Neuronal stem cell (in vitro differentiated cells): ENCODE measurements around the gene ABI2.

Source experiments
- DNase-seq: peaks from one replicate; pipeline ENCODE4 v3.0.0-alpha.2; 2013; ENCODE audit warnings: low spot score
- H2AFZ ChIP-seq: one replicate; pipeline ENCODE4 v1.6.1; 2013; ENCODE audit warnings: mild to moderate bottlenecking, low read length, inconsistent platforms
- H2AK5ac ChIP-seq: 2 replicates; pipeline ENCODE4 v1.6.1; 2013; ENCODE audit warnings: low read depth, mild to moderate bottlenecking, inconsistent platforms, low read length, moderate library complexity, mixed read lengths
- H2BK120ac ChIP-seq: 2 replicates; pipeline ENCODE4 v1.6.1; 2013; ENCODE audit warnings: low read depth, mild to moderate bottlenecking, inconsistent platforms, low read length, moderate library complexity, mixed read lengths
- H2BK12ac ChIP-seq: one replicate; pipeline ENCODE4 v1.6.1; 2013; ENCODE audit warnings: low read length, inconsistent platforms
- H2BK15ac ChIP-seq: 2 replicates; pipeline ENCODE4 v1.6.1; 2013; ENCODE audit warnings: mild to moderate bottlenecking, low read length, inconsistent platforms, mixed read lengths
- H2BK5ac ChIP-seq: one replicate; pipeline ENCODE4 v1.6.1; 2013; ENCODE audit warnings: inconsistent platforms, mild to moderate bottlenecking, low read length, moderate library complexity
- H3K14ac ChIP-seq: one replicate; pipeline ENCODE4 v1.6.1; 2013; ENCODE audit warnings: low read length, inconsistent platforms
- H3K18ac ChIP-seq: 2 replicates; pipeline ENCODE4 v1.6.1; 2013; ENCODE audit warnings: low read length, inconsistent platforms
- H3K23ac ChIP-seq: 2 replicates; pipeline ENCODE4 v1.6.1; 2013; ENCODE audit warnings: low read depth, mild to moderate bottlenecking, mixed read lengths, low read length, inconsistent platforms; ENCODE audit not compliant: poor library complexity
- H3K27ac ChIP-seq: replicated peaks from 3 replicates; pipeline ENCODE4 v1.5.1; 2013; ENCODE audit warnings: low read length, inconsistent platforms
- H3K27me3 ChIP-seq, 3 experiments: 2 replicates each; pipeline ENCODE4 v1.6.1; 2013; ENCODE audit warnings: low read length in 3 of 3, mild to moderate bottlenecking in 2 of 3, inconsistent platforms in 1 of 3, low read depth in 1 of 3, mixed read lengths in 1 of 3, moderate library complexity in 1 of 3; ENCODE audit not compliant: control insufficient read depth in 3 of 3, insufficient read depth in 3 of 3
- H3K36me3 ChIP-seq, 2 donors: replicated peaks in 1 of 2; 2 replicates each; pipeline ENCODE4 v1.6.1; 2013; ENCODE audit warnings: low read length in 2 of 2; ENCODE audit not compliant: control insufficient read depth in 2 of 2, insufficient read depth in 2 of 2
- H3K4ac ChIP-seq: 2 replicates; pipeline ENCODE4 v1.6.1; 2013; ENCODE audit warnings: inconsistent platforms, mild to moderate bottlenecking, low read length, moderate library complexity
- H3K4me1 ChIP-seq, 2 donors: 1 replicate in 1 of 2; 2 replicates in 1 of 2; pipeline ENCODE4 v1.6.1; 2013; ENCODE audit warnings: low read length in 2 of 2, low read depth in 1 of 2; ENCODE audit not compliant: control insufficient read depth in 2 of 2, insufficient read depth in 1 of 2
- H3K4me2 ChIP-seq: one replicate; pipeline ENCODE4 v1.6.1; 2013; ENCODE audit warnings: mild to moderate bottlenecking, low read length, inconsistent platforms; ENCODE audit not compliant: insufficient read depth, poor library complexity, severe bottlenecking
- H3K4me3 ChIP-seq, 2 donors: 2 replicates each; pipeline ENCODE4 v1.5.1; 2013; ENCODE audit warnings: low read length in 2 of 2, mild to moderate bottlenecking in 2 of 2, inconsistent platforms in 1 of 2, moderate library complexity in 1 of 2
- H3K79me1 ChIP-seq: one replicate; pipeline ENCODE4 v1.6.1; 2013; ENCODE audit warnings: low read depth, mild to moderate bottlenecking, inconsistent platforms, low read length, moderate library complexity
- H3K9ac ChIP-seq: one replicate; pipeline ENCODE4 v1.6.1; 2013; ENCODE audit warnings: mild to moderate bottlenecking, low read depth, low read length, inconsistent platforms; ENCODE audit not compliant: poor library complexity
- H3K9me3 ChIP-seq, 2 donors: replicated peaks in 1 of 2; 2 replicates each; pipeline versions ENCODE3 to v1.6.1; 2013; ENCODE audit warnings: low read length in 2 of 2, mild to moderate bottlenecking in 2 of 2, inconsistent platforms in 1 of 2, low read depth in 1 of 2, mixed read lengths in 1 of 2, moderate library complexity in 1 of 2; ENCODE audit not compliant: control insufficient read depth in 2 of 2, insufficient read depth in 1 of 2
- H4K8ac ChIP-seq: one replicate; pipeline ENCODE4 v1.6.1; 2013; ENCODE audit warnings: low read depth, mild to moderate bottlenecking, inconsistent platforms, low read length, moderate library complexity
- H4K91ac ChIP-seq: one replicate; pipeline ENCODE4 v1.6.1; 2013; ENCODE audit warnings: low read length, low read depth, mild to moderate bottlenecking, inconsistent platforms; ENCODE audit not compliant: poor library complexity
- WGBS, 2 donors: extraction: QIAGEN DNeasy Blood & Tissue Kit; methylation state at CpG; one replicate each; pipeline ENCODE4 v1.1.7; 2013; ENCODE audit warnings: missing lambda C conversion rate in 2 of 2, mixed read lengths in 1 of 2; ENCODE audit not compliant: insufficient read length in 2 of 2, insufficient replicate concordance in 1 of 2; ENCODE audit errors: extremely low coverage in 2 of 2; 5-methylcytosine and 5-hydroxymethylcytosine counted together

The ABI2 gene

GRCh38 chr2:203344667-203345066, 16.5 kb downstream of the ABI2 start:
- Histone ChIP-seq H4K8ac (no peak overlapping the region), H3K4me1 (peaks cover 0 to 10% of the 10 kb centered on the region in 2 donors), H2BK15ac (no peak overlapping the region), H3K36me3 (peaks cover 5 to 97% of the 10 kb centered on the region in 2 donors), H2BK120ac (no peak overlapping the region), H2AK5ac (no peak overlapping the region), H3K27me3 (no peaks in the 10 kb centered on the region), H2BK12ac (no peak overlapping the region), H3K79me1 (peaks cover 6% of the 10 kb centered on the region), H3K4me2 (no peak overlapping the region), H3K4ac (no peak overlapping the region), H3K18ac (no peak overlapping the region), H2BK5ac (no peak overlapping the region), H3K9ac (no peak overlapping the region), H2AFZ (no peak overlapping the region), H3K4me3 (no peak overlapping the region), H4K91ac (no peak overlapping the region), H3K23ac (no peak overlapping the region), H3K27ac (no peak overlapping the region), H3K14ac (no peak overlapping the region), H3K9me3 (peaks cover 0 to 6% of the 10 kb centered on the region in 2 donors)
- no peak for DNase-seq
- no CpG with 5 or more reads among the region's 12 CpGs for WGBS, 2 donors

DNA sequence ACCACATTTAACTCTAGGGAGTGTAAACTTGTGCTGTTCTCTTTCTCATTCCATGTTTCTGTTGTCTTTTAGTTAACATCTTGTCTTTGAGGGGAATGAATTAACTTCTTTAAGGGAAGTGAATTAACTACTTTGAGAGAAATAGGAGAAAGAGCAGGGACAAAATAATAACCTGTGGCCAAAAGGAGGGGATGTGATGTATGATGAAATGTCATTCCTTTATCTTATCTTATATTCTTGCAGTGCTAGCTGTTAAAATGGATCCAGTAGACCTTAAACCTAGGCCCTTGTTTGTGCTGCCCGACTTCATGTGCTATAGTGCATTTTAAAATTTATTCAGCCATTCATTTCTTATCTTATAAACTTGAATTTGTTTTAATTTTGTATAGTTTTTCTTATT, 18.4 kb downstream of the ABI2 start:
- Histone ChIP-seq H3K4me3 (no peak overlapping the region), H2BK15ac (no peak overlapping the region), H3K9me3 (peaks cover 0 to 10% of the 10 kb centered on the region in 2 donors), H2BK5ac (no peak overlapping the region), H3K36me3 (peaks cover 8 to 93% of the 10 kb centered on the region in 2 donors), H4K91ac (no peak overlapping the region), H3K4me1 (no peaks in the 10 kb centered on the region), H2AK5ac (no peak overlapping the region), H3K23ac (no peak overlapping the region), H3K18ac (no peak overlapping the region), H4K8ac (no peak overlapping the region), H2AFZ (no peak overlapping the region), H2BK12ac (no peak overlapping the region), H3K27me3 (peaks cover 0 to under 1% (median 0%) of the 10 kb centered on the region in 3 experiments), H3K14ac (no peak overlapping the region), H3K4ac (no peak overlapping the region), H3K9ac (no peak overlapping the region), H3K79me1 (peaks cover 10% of the 10 kb centered on the region), H2BK120ac (no peak overlapping the region), H3K4me2 (no peak overlapping the region), H3K27ac (no peak overlapping the region)
- DNase-seq = no peak
- WGBS, 2 donors = no CpG with 5 or more reads among the region's 1 CpG

- peaks cover 11 to 93% of the 10 kb centered on the region in 2 donors for H3K36me3 ChIP-seq
- H3K4me3 ChIP-seq = no peak overlapping the region
- peaks cover 0 to 2% (median 0%) of the 10 kb centered on the region in 3 experiments for H3K27me3 ChIP-seq
- no peak overlapping the region for H3K4ac ChIP-seq
- H3K4me2 ChIP-seq = no peak overlapping the region
- H2BK15ac ChIP-seq = no peak overlapping the region
- H2AK5ac ChIP-seq = no peak overlapping the region
- no peak overlapping the region for H3K23ac ChIP-seq
- no peak overlapping the region for H3K14ac ChIP-seq
- H3K4me1 ChIP-seq = no peaks in the 10 kb centered on the region
- no peak overlapping the region for H2BK12ac ChIP-seq
- peaks cover 12% of the 10 kb centered on the region for H3K79me1 ChIP-seq
- H2BK120ac ChIP-seq = no peak overlapping the region
- no peak overlapping the region for H3K9ac ChIP-seq
- H3K18ac ChIP-seq = no peak overlapping the region
- no peak for DNase-seq
- H4K91ac ChIP-seq = no peak overlapping the region
- no CpG with 5 or more reads among the region's 4 CpGs for WGBS, 2 donors
- no peak overlapping the region for H3K27ac ChIP-seq
- H2AFZ ChIP-seq = no peak overlapping the region
- H2BK5ac ChIP-seq = no peak overlapping the region
- H3K9me3 ChIP-seq = peaks cover 0 to 10% of the 10 kb centered on the region in 2 donors
- H4K8ac ChIP-seq = no peak overlapping the region
These were observed 19.2 kb downstream of the ABI2 start for GRCh38 chr2:203347375-203347774.

DNA sequence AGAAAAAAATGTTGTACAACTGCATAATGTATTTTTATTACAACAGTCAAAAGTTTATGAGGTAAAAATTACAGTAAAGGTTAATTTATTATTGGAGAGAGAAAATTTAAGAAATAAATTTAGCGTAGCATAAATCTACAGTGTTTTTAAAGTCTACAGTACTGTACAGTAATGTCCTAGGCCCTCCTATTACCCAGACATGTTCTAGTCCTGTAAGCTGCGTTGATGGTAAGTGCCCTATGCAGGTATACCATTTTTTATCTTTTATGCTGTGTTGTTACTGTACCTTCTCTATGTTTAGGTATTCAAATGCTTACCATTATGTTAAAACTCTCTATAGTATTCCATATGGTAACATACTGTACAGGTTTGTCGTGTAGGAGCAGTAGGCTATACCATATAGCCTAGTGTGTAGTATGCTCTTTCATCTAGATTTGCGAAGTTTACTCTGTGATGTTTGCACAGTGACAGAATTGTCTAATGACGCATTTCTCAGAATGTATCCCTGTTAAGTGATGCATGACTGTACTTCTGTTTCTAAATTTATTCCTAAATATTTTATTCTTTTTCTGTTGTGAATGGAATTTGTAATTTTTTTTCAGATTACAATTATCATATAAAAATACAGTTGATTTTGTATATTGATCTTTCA, 24.5 kb downstream of the ABI2 start:
- no peak overlapping the region for H2AFZ ChIP-seq
- H3K79me1 ChIP-seq = peaks cover 7% of the 10 kb centered on the region
- no peak overlapping the region for H3K4me2 ChIP-seq
- H3K36me3 ChIP-seq = peaks cover 10 to 87% of the 10 kb centered on the region in 2 donors
- H2BK120ac ChIP-seq = no peak overlapping the region
- H3K23ac ChIP-seq = no peak overlapping the region
- peaks cover 0 to 15% of the 10 kb centered on the region in 2 donors for H3K9me3 ChIP-seq
- no peak overlapping the region for H3K27ac ChIP-seq
- H2AK5ac ChIP-seq = no peak overlapping the region
- no peak overlapping the region for H2BK15ac ChIP-seq
- H4K91ac ChIP-seq = no peak overlapping the region
- H3K14ac ChIP-seq = no peak overlapping the region
- peaks cover 0 to 2% (median 0%) of the 10 kb centered on the region in 3 experiments for H3K27me3 ChIP-seq
- WGBS, 2 donors = 100% methylated on average over 1 of the region's 5 CpGs; no CpG with 5 or more reads in 1 of the 2 donors
- H4K8ac ChIP-seq = no peak overlapping the region
- no peak overlapping the region for H2BK12ac ChIP-seq
- no peak overlapping the region for H3K9ac ChIP-seq
- H3K4me3 ChIP-seq = no peak overlapping the region
- no peak overlapping the region for H3K4ac ChIP-seq
- no peak overlapping the region for H3K18ac ChIP-seq
- no peak for DNase-seq
- no peak overlapping the region for H2BK5ac ChIP-seq
- no peaks in the 10 kb centered on the region for H3K4me1 ChIP-seq
